OCI-LY3 (cell line): Measurements from ENCODE around the gene GPT2.
A peak's percentile ranks its signal among the peaks of the same experiment; 100 is the strongest.
"Not testable (repeated sequence)": the region's sequence is repeated elsewhere in the genome, so short reads cannot be mapped to it uniquely, and the experiment has no call there.

Experiments used
- H2AFZ ChIP-seq: fragments of 200-600, 300-600 bp; shearing (Covaris generic); 2 replicates; pipeline ENCODE4 v1.6.0; 2014; ENCODE audit warnings: antibody characterized with exemption, low read depth, low read length
- H3K27ac ChIP-seq: fragments of 200-600, 300-600 bp; sonication (generic); 2 replicates; pipeline ENCODE4 v1.5.1; 2014; ENCODE audit warnings: mild to moderate bottlenecking, low read length, moderate library complexity, mixed read lengths
- H3K27me3 ChIP-seq: fragments of 200-600, 300-600 bp; sonication (generic); 2 replicates; pipeline ENCODE4 v1.6.1; 2014; ENCODE audit warnings: low read depth, low read length, mixed read lengths
- H3K36me3 ChIP-seq: fragments of 200-600, 300-600 bp; sonication (generic); replicated peaks from 2 replicates; pipeline ENCODE3; 2014; ENCODE audit warnings: low read depth, low read length, mixed read lengths
- H3K4me1 ChIP-seq: fragments of 300-600, 200-600 bp; sonication (generic); 2 replicates; pipeline ENCODE4 v1.6.1; 2014; ENCODE audit warnings: low read length, mixed read lengths
- H3K4me2 ChIP-seq: fragments of 200-600, 300-600 bp; sonication (generic); 2 replicates; pipeline ENCODE4 v1.6.1; 2014; ENCODE audit warnings: low read length, mixed read lengths
- H3K4me3 ChIP-seq: fragments of 300-600, 200-600 bp; sonication (generic); 2 replicates; pipeline ENCODE4 v1.5.1; 2014; ENCODE audit warnings: antibody characterized with exemption, mild to moderate bottlenecking, low read length, moderate library complexity
- H3K79me2 ChIP-seq: fragments of 300-600, 200-600 bp; shearing (Covaris generic); 2 replicates; pipeline ENCODE4 v1.6.1; 2014; ENCODE audit warnings: mild to moderate bottlenecking, low read length, mixed read lengths
- H3K9ac ChIP-seq: fragments of 300-600, 200-600 bp; shearing (Covaris generic); 2 replicates; pipeline ENCODE4 v1.6.0; 2014; ENCODE audit warnings: mild to moderate bottlenecking, low read length, moderate library complexity
- H3K9me3 ChIP-seq: fragments of 200-600, 300-600 bp; shearing (Covaris generic); 2 replicates; pipeline ENCODE4 v1.6.1; 2014; ENCODE audit warnings: low read length, mixed read lengths; ENCODE audit not compliant: insufficient read depth
- H4K20me1 ChIP-seq: fragments of 200-600, 300-600 bp; sonication (generic); 2 replicates; pipeline ENCODE4 v1.6.1; 2016; ENCODE audit warnings: low read length, mixed read lengths; ENCODE audit not compliant: insufficient read depth
- CTCF ChIP-seq: fragments of 200-600, 300-600 bp; sonication (generic); IDR thresholded peaks from 2 replicates; pipeline ENCODE4 v1.5.1; 2014; ENCODE audit warnings: antibody characterized with exemption, low read length, low read depth
- EZH2phosphoT487 ChIP-seq: fragments of 200-600 bp; shearing (Covaris generic); IDR thresholded peaks from 2 replicates; pipeline ENCODE4 v1.6.1; 2018; ENCODE audit warnings: antibody characterized with exemption, mixed run types, low read depth

Gene GPT2

GRCh38 chr16:46932802-46933201 lies 48.6 kb downstream of the GPT2 start:
- Histone ChIP-seq H2AFZ (peak overlapping the region; percentile 69; the same call in 1 of the 2 replicates), H3K79me2 (no peaks in the 10 kb centered on the region), H3K27me3 (no peaks in the 10 kb centered on the region), H3K36me3 (no peaks in the 10 kb centered on the region), H3K4me3 (peak overlapping the region; percentile 44), H3K4me2 (peak overlapping the region; percentile 52), H3K4me1 (peaks cover 15% of the 10 kb centered on the region), H3K27ac (no peak overlapping the region), H3K9me3 (no peaks in the 10 kb centered on the region), H4K20me1 (no peaks in the 10 kb centered on the region), H3K9ac (0 out of 2 replicates have a peak overlapping the region, but pooled peaks have one; percentile 15)
- TF ChIP-seq EZH2phosphoT487 (no peak), CTCF (no peak)

DNA sequence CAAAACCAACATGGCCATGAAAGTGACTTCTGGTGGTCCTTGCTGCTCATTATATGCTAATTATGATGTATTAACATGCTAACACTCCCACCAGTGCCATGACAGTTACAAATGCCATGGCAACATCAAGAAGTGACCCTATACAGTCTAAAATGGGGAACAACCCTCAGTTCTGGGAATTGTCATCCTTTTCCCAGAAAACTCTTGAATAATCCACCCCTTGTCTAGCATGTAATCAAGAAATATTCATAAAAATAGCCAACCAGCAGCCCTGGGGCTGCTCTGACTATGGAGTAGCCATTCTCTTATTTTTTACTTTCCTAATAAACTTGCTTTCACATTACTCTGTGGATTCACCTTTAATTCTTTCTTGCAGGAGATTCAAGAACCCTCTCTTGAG lies 53.4 kb downstream of the GPT2 start:
- Histone ChIP-seq H3K4me1 (peaks cover 6% of the 10 kb centered on the region), H3K27ac (no peak overlapping the region), H3K4me2 (no peak overlapping the region), H4K20me1 (no peaks in the 10 kb centered on the region), H2AFZ (no peak overlapping the region), H3K9ac (no peak overlapping the region), H3K36me3 (no peaks in the 10 kb centered on the region), H3K27me3 (no peaks in the 10 kb centered on the region), H3K9me3 (no peaks in the 10 kb centered on the region), H3K79me2 (no peaks in the 10 kb centered on the region), H3K4me3 (no peak overlapping the region)
- TF ChIP-seq CTCF = no peak
- TF ChIP-seq EZH2phosphoT487 = no peak

- not testable (repeated sequence) for H3K27ac ChIP-seq, H3K27me3 ChIP-seq, H4K20me1 ChIP-seq, H3K4me2 ChIP-seq, H3K9me3 ChIP-seq, H3K36me3 ChIP-seq, H3K9ac ChIP-seq, H3K4me3 ChIP-seq, H2AFZ ChIP-seq, H3K79me2 ChIP-seq
- peaks cover 32% of the 10 kb centered on the region for H3K4me1 ChIP-seq
These were observed 60.6 kb downstream of the GPT2 start for GRCh38 chr16:46944713-46945112.

DNA sequence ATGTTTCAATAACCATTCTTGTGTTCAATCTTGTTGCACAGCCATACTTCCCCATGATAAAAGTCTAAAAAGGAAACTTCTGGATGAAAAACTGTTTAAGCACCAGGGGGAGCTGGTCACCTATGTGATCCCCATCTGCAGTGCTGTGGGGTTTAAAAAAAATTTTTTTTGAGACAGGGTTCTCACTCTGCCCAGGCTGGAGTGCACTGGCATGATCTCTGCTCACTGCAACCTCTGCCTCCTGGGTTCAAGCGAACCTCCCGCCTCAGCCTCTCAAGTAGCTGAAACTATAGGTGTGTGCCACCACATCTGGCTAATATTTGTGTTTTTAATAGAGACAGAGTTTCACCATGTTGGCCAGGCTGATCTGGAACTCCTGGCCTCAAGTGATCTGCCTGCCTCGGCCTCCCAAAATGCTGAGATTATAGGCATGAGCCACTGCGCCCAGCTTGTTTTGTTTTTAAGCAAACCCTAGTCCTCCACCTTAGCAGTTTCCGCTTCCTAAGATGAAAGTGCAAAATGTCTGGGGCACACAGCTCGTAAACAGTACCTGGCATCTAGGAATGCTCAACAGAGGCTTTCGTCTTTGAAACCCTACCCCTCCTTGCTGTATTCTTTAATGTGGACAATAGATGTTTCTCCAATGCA lies 63.9 kb downstream of the GPT2 start:
- Histone ChIP-seq H2AFZ (no peak overlapping the region; the same call in 1 of the 2 replicates), H3K9ac (no peak overlapping the region), H3K4me2 (0 out of 2 replicates have a peak overlapping the region, but pooled peaks have one; percentile 12), H3K27ac (no peak overlapping the region), H3K36me3 (no peaks in the 10 kb centered on the region), H4K20me1 (no peaks in the 10 kb centered on the region), H3K79me2 (no peaks in the 10 kb centered on the region), H3K4me3 (no peak overlapping the region), H3K27me3 (no peaks in the 10 kb centered on the region), H3K4me1 (peaks cover 32% of the 10 kb centered on the region), H3K9me3 (no peaks in the 10 kb centered on the region)
- TF ChIP-seq EZH2phosphoT487 (no peak), CTCF (peak; percentile 81)
